Measurements from ENCODE around the gene ABCB11. TPM values are rescaled to one million over a fixed set of nuclear protein-coding genes. Genes with fewer than 3 reads are reported as not detected.

Gene ABCB11
- total RNA-seq, 3 donors from 2014 or later (not counting 1 experiment from before 2014, with no cell fraction given): 0.07 to 0.48 (median 0.07) TPM

- no peak for DNase-seq
- H3K4me3 Mint-ChIP-seq: no peak overlapping the region
Measured at GRCh38 chr2:168907940-168908662, 123.0 kb downstream of the ABCB11 start.

GRCh38 chr2:168904358-168904757 is 126.8 kb downstream of the ABCB11 start:
- intact Hi-C loops (cut with micrococcal nuclease): no loop called here
- 98% methylated on average over 3 of the region's 3 CpGs for WGBS (ENCODE audit: insufficient coverage)
- H3K27ac Mint-ChIP-seq: no peak overlapping the region

More at GRCh38 chr2:168907940-168908662, 123.0 kb downstream of the ABCB11 start:
- Mint-ChIP-seq H3K27me3 (ENCODE audit: low read depth in 2 of 2) (peaks cover 42 to 67% of the 10 kb centered on the region in 2 donors), H3K36me3 (no peaks in the 10 kb centered on the region), H3K27ac (no peak overlapping the region), H3K9me3 (no peaks in the 10 kb centered on the region), H3K4me1 (peaks cover 5 to 6% of the 10 kb centered on the region in 2 donors)
- no peak for TF ChIP-seq CTCF (IDR thresholded peaks at IDR 0.05)
- no peak overlapping the region for H3K4me3 ChIP-seq (ENCODE audit: low read length)
- H3K9me3 ChIP-seq (ENCODE audit: control insufficient read depth, insufficient read depth, low read length): no peaks in the 10 kb centered on the region
- no peak overlapping the region for H3K27ac ChIP-seq (ENCODE audit: low read length)
- H3K27me3 ChIP-seq (ENCODE audit: control insufficient read depth, insufficient read depth, low read length): peaks cover 7% of the 10 kb centered on the region
- intact Hi-C loops (cut with micrococcal nuclease): no loop called here
- H3K4me1 ChIP-seq (ENCODE audit: control insufficient read depth, insufficient read depth, low read length): peaks cover 4% of the 10 kb centered on the region
- ATAC-seq: no peak
- 97% methylated on average over 4 of the region's 8 CpGs for WGBS (ENCODE audit: insufficient coverage)
- H3K36me3 ChIP-seq (ENCODE audit: control insufficient read depth, insufficient read depth, low read length): no peaks in the 10 kb centered on the region

GRCh38 chr2:168903888-168904287 is 127.2 kb downstream of the ABCB11 start:
- no peak overlapping the region for H3K27ac ChIP-seq (ENCODE audit: low read length)
- H3K9me3 ChIP-seq (ENCODE audit: control insufficient read depth, insufficient read depth, low read length): no peaks in the 10 kb centered on the region
- H3K9me3 Mint-ChIP-seq: no peaks in the 10 kb centered on the region
- no peak overlapping the region for H3K27ac Mint-ChIP-seq
- H3K27me3 Mint-ChIP-seq (ENCODE audit: low read depth in 2 of 2): peaks cover 36 to 63% of the 10 kb centered on the region in 2 donors
- H3K36me3 ChIP-seq (ENCODE audit: control insufficient read depth, insufficient read depth, low read length): no peaks in the 10 kb centered on the region
- no peak for TF ChIP-seq CTCF (IDR thresholded peaks at IDR 0.05)
- no peak for ATAC-seq
- H3K36me3 Mint-ChIP-seq: no peaks in the 10 kb centered on the region
- no peaks in the 10 kb centered on the region for H3K27me3 ChIP-seq (ENCODE audit: control insufficient read depth, insufficient read depth, low read length)
- H3K4me1 Mint-ChIP-seq: no peaks in the 10 kb centered on the region
- no peak for DNase-seq
- H3K4me3 Mint-ChIP-seq: no peak overlapping the region
- intact Hi-C loops (cut with micrococcal nuclease): no loop called here
- H3K4me1 ChIP-seq (ENCODE audit: control insufficient read depth, insufficient read depth, low read length): no peaks in the 10 kb centered on the region
- no CpG with 5 or more reads among the region's 2 CpGs for WGBS (ENCODE audit: insufficient coverage)
- H3K4me3 ChIP-seq (ENCODE audit: low read length): no peak overlapping the region

More at GRCh38 chr2:168904358-168904757, 126.8 kb downstream of the ABCB11 start:
- Mint-ChIP-seq H3K4me1 (no peaks in the 10 kb centered on the region), H3K36me3 (no peaks in the 10 kb centered on the region), H3K9me3 (no peaks in the 10 kb centered on the region), H3K4me3 (no peak overlapping the region), H3K27me3 (ENCODE audit: low read depth in 2 of 2) (peaks cover 36 to 67% of the 10 kb centered on the region in 2 donors)
- H3K4me1 ChIP-seq (ENCODE audit: control insufficient read depth, insufficient read depth, low read length): no peaks in the 10 kb centered on the region
- DNase-seq (no peak), ATAC-seq (no peak)
- H3K4me3 ChIP-seq (ENCODE audit: low read length): no peak overlapping the region
- no peaks in the 10 kb centered on the region for H3K27me3 ChIP-seq (ENCODE audit: control insufficient read depth, insufficient read depth, low read length)
- H3K9me3 ChIP-seq (ENCODE audit: control insufficient read depth, insufficient read depth, low read length): no peaks in the 10 kb centered on the region
- no peaks in the 10 kb centered on the region for H3K36me3 ChIP-seq (ENCODE audit: control insufficient read depth, insufficient read depth, low read length)
- TF ChIP-seq CTCF (IDR thresholded peaks at IDR 0.05): no peak
- no peak overlapping the region for H3K27ac ChIP-seq (ENCODE audit: low read length)

- DNase-seq (no peak), ATAC-seq (no peak)
- Mint-ChIP-seq H3K9me3 (no peaks in the 10 kb centered on the region), H3K27me3 (ENCODE audit: low read depth in 2 of 2) (peaks cover 26 to 40% of the 10 kb centered on the region in 2 donors), H3K27ac (no peak within 1 kb of the TSS), H3K4me3 (no peak within 1 kb of the TSS), H3K4me1 (no peaks in the 10 kb centered on the region), H3K36me3 (no peaks in the 10 kb centered on the region)
- no peaks in the 10 kb centered on the region for H3K36me3 ChIP-seq (ENCODE audit: control insufficient read depth, insufficient read depth, low read length)
- H3K4me3 ChIP-seq (ENCODE audit: low read length): no peak within 1 kb of the TSS
- TF ChIP-seq CTCF (IDR thresholded peaks at IDR 0.05): no peak
- no peaks in the 10 kb centered on the region for H3K27me3 ChIP-seq (ENCODE audit: control insufficient read depth, insufficient read depth, low read length)
- no peaks in the 10 kb centered on the region for H3K9me3 ChIP-seq (ENCODE audit: control insufficient read depth, insufficient read depth, low read length)
- 90% methylated on average over 5 of the region's 5 CpGs for WGBS (ENCODE audit: insufficient coverage)
- H3K4me1 ChIP-seq (ENCODE audit: control insufficient read depth, insufficient read depth, low read length): no peaks in the 10 kb centered on the region
- no peak within 1 kb of the TSS for H3K27ac ChIP-seq (ENCODE audit: low read length)
- intact Hi-C loops (cut with micrococcal nuclease): no loop called here
Measured at GRCh38 chr2:168901003-168901402, 130.1 kb downstream of the ABCB11 start, which contains the start of gene G6PC2. G6PC2 (plus strand) TSS chr2:168901291; CDS start chr2:168901332, 41 bp downstream.
